Stimulated activated CD4-positive, alpha-beta T cell treated with anti-CD3 and anti-CD28 coated beads, TNF-alpha, amount 100 ng/mL, for 48 hours (primary cell): ENCODE data around the gene CD6.

Experiments
- DNase-seq, 3 donors: peaks; one replicate each; pipeline ENCODE4 v3.0.0-alpha.2; 2020; ENCODE audit warnings: low read depth in 3 of 3

The CD6 gene

DNA sequence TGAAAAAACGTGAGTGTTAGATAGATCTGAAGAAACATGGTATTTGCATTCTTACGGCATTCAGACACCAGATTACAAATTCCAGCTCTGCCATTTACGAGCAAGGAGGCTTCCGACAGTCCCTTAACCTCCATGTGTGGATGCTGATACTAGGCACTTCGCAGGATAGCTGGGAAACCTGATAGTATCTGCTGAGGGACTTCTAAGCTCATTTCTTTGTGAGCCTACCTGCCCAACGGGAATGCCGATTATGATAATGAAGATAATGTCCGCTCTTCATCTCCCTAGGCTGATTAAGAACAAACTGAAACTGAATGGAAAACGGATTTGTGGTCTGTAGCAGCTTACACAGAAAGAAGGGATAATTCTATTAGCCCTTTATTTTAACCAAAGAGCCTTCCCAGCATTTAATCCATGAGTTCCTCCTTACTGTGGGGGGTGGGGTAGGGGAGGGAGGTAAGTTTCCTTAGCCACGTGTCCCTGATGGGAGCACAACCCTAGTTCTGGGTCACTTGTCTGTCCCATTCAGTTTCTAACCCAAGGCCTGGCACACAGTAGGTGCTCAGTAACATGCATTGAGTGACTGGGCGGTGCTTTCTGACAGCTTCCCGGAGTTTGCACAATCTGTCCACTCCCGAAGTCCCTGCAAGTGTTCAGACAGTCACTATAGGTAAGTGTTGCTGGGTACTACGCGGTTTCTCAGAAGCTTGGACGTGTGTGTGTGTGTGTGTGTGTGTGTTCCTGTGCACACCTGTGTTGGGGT is 39.2 kb downstream of the CD6 start:
- DNase-seq: no peak

DNA sequence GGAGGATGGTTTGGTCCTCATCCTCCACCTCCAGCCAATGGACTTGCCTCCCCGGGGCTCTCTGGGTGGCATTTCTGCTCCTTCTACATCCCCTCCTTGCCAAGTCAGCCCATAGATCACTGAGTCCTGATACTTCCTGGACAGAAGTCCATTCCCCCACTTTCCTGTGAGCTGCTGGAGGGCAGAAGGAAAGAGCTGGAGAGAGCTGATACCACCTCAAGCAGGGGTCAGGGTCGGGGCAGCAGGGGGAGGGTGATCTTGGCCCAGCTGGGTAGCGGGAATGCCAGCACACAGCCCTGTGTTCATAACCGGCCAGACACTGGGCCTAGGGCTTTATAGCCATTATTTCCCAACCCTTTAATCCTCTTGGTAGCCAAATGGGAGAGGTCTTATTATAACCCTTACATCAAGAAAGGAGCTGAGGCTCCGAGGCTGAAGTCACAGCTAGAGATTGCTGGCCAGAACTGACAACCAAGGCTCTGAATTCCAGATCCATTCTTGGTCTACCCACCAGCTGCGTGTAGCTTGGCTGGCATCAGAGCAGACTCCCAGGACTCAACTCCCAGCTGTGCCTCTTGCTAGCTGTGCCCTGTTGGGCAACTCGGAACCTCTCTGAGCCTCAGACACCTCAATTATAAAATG is 39.9 kb downstream of the CD6 start:
- DNase-seq: no peak

DNA sequence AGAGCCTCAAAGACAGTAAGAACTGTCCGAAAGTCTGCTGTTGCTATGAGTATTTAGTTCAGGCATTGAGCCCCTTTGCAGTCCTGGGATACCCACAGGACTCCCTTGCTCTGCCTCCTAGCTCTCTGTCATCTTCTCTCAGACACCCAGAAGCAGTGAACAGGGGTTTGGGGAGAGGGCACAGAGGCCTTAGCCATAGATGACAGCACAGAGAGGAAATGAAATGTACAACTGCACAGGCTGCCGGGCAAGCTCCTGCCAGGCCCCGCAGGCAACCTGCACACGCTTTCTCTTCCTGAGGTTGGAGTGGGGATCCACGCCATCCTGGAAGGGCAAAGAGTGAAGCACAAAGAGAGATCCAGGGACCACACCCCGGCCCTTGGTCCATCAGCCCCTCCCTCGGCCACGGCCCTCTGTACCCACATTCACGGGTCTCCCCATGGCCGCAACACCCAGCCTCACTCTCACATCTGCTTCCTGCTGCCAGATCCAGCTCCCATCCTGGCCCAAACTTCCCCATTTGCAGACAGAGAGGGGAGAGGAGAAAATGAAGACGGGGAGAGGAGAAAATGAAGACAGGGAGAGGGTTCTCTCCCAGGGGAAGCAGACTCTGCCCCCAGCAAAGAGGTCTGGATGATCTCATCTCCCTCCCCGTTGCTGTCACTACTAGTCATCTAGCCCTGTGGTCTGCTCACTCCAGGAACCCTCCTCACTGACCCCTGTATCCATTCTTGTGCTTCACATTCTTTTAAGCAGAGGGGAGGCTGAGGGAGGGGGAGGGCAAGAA is 40.7 kb downstream of the CD6 start:
- no peak for DNase-seq

DNA sequence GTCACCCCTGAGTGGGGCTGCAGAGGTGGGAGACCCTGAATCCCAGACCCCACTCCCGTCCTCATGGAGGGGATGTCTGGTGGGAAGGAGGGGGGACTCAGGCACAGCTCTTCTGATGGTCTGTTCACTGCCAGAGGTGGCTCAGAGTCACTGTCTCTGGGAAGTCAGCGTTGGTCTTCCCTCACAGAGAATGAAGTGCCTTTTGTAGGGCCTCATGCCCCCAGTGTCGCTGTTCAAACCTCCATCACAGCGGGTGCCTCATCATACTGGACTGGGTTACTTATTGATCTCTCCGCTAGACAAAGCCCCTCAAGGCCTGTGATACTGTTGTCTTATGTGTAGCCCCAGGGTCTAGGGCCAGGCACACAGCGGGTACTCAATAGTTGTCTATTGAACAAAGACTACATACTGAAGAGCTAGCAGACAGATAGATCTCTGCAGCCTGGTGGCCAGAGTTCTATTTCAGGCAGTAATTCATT is 41.3 kb downstream of the CD6 start:
- DNase-seq: no peak

DNA sequence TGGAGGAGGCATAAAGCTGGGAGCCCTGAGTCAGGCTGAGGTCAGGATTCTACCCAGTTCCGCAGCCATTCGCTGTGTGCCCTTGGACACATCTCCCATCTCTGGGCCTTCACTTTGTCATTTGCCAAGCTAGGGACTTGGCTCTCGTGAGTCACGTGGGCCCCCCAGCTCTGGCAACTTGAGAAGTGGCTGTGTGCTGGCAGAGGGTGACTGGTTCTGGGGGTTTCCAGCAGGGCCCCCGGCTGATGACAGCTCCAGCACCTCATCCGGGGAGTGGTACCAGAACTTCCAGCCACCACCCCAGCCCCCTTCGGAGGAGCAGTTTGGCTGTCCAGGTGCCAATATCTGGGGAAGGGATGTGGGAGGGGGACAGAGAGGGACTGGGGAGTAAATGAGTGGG is 46.6 kb downstream of the CD6 start:
- no peak for DNase-seq

DNA sequence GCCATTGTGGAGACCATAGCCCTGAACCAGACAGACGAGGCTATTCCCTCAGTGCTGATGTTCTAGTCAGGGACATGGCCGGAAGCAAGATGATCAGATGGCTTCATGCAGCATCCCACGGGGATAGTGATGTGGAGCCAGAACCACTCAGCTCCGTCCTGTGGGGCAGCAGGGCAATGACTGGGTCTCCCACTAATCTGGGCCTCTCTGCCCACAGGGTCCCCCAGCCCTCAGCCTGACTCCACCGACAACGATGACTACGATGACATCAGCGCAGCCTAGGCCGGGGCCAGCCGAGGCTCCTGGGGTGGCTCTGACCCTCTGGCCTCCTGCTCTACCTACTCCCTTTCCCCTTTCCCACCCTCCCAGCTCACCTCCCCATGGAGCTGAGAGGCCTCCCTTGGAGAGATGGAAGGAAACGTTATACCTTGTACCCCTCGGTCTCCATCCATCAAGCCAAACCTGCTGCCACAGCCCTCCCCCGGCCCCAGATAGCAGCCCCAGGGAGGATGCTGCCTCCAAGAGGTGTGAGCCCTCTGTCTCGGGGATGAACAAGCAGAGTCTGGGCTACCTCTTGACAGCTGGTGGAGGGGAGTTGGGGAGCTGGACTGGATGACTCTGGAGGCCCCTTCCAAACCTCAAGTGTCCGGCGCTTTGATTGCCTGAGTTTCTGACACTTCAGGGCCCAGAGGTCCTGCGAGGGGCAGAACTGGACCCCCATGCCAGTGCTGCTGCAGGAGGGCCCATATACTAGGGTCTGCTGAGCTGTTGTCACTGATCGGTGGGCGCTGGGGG is 47.8 kb downstream of the CD6 start:
- DNase-seq: no peak

DNA sequence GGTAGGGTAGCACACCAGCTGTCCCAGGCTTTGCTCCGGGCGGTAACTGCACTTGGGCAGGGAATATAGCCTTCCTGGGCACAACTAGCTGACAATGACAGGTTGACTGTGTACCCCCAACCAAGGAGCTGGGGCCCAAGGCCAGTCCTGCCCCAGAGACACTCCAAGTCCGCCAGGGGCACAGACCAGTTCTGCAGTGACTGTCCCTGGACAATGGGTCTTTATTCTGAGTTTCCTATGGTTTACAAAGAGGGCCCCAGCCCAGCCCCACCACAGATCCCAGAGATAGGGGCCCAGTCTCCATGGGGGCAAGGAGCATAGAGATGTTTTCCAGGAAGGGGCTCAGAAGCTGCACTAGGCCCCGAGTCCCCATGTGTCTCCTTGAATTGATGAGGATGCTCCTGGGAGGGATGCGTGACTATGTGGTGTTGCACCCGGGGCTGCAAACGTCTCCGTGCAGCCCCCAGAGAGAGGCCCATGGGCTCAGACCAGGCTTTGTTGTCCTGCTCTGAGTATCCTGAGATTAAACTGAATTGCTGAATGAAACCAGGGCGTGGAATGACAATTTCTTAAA is 48.4 kb downstream of the CD6 start:
- DNase-seq: no peak

DNA sequence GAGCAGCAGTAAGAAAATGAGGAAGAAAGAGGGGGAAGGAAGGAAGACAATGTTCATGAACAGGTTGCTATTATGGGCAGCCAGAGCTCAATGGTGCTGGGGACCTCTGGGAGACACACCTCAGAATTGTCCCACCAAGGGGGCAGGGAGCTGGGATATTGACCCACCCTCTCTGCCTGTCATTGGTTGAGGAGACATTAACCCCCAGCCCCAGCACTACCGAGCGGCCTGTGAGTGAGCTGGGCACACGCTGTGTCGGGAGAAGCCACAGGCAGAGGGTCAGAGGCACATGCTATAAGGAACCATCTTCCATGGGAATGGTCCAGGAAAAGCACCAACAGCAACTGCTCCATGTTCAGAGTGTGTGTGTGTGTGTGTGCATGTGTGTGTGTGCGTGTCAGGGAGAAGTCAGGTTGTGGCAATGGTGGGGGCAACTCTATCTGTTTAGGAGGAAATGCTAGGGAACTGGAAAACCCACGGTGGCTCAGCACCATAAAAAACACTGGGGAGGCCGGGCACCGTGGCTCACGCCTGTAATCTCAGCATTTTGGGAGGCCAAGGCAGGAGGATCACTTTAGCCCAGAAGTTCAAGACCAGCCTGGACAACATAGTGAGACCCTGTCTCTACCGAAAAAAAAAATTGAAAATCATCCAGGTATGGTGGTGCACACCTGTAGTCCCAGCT is 49.2 kb downstream of the CD6 start:
- DNase-seq: no peak

DNA sequence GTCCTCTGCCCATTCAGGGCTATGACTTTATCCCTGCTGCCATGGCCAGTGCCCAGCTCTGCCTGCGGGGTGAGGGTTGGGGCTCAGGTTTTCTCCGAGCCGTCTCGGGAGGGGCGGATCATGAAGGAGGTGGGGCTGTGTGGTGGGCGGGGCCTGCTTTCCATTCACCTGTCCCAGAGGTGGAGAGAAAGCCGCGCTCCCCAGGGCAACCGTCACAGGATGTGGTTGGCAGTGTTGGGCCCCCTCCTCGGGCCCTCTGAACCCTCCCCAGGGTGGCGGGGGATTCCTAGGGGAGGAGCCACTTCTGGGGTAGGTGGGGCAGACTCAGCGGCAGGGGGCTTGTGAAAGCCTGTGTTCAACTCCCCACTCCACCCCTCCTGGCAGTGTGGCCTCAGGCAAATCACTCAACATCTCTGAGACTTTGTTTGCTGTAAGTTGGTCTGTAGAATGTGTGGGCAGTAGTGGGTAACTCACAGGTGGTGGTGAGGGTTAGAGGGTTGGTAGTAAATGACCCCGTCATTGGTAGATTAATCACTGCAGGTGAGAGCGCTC is 50.3 kb downstream of the CD6 start:
- peak; percentile 56 to 78 (median 74) for DNase-seq

DNA sequence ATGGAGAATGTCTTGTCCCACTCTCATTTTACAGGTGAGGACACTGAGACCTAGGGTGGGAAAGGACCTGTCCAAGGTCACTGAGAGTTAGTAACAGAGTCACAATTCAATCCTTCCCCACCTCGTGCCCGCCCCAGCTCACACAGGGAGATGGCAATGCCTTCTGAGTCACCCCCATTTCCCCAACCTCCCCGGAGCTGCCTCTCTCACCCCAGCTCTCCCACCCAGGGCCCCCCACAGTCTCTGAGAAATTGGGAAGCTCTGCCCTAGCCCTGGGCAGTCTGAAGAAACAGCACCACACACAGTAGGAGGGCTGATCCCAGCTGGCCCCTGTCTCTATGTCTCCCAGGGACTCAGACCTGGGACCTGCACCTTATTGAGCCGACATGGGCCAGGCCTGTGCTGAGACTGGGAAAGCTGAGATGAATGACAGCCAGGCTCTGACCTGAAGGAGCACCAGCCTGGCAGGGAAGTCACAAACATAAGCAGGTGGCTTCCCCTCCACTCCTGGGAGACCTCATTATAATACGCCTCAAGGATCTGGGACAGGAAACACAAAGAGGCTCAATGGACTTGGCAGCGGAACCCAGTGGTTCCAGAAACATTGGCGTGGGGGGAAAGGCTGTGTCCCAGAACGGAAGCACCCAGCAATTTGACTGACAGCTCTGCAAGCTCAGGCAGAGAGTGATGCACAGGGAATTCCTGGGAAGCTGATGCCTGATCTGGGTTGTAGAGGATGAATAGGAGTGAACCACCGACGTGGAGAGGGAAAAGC is 51.0 kb downstream of the CD6 start:
- DNase-seq: no peak

DNA sequence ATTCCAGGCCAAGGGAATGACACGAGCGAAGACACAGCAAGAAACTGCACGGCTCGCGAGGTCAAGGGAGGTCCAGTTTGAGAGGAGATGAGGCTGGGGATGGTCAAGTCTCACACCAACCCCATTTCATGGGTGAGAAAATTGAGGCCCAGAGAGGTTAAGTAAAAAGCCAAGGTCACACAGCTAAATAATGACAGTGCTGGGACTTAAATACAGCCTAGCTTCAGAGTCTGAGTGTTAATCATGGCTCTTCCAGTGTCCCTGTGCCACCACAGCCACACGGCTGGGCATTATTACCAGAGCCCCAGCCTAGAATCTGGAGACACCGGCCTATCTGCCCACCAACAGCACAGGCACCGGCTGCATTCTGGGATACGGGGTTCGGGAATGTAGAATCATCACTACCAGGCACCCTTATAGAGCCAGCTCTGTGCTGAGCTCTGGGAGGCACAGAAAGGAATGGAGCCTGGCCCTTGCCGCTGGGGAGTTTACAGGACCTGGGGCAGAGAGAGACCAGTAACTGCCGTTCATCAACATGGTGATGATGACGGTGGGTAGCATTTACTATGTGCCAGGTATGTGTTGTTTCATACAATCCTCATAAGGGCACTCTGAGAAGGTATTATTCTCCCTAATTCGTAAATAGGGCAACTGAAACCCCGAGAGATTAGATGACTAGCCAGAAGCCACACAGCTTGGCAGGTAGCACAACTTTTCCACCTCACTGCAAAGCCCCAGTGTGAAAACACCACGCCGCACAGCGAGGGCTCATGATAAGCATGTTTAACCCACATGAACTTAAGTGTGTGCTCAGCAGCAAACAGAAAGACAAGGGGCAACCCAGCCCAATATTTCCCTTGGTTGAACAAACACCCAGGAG is 51.8 kb downstream of the CD6 start:
- peak in 2 of 3 donors; percentile 55 to 76 for DNase-seq

DNA sequence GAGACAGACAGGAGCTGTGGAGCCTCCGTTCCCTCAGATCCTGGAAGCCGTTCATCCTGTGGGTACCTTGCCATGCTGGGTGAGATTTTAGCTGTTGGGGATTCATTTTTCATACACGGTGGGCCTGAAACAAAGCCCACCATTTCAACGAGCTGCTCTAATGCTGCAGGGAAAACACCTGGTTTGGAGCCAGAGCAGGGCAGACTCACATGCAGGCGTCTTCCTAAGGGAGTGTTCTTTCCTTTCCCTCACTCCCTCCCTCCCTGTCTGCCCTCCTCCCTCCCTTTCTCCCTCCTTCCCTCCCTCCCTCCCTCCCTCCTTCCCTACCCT is 52.5 kb downstream of the CD6 start:
- DNase-seq: no peak

DNA sequence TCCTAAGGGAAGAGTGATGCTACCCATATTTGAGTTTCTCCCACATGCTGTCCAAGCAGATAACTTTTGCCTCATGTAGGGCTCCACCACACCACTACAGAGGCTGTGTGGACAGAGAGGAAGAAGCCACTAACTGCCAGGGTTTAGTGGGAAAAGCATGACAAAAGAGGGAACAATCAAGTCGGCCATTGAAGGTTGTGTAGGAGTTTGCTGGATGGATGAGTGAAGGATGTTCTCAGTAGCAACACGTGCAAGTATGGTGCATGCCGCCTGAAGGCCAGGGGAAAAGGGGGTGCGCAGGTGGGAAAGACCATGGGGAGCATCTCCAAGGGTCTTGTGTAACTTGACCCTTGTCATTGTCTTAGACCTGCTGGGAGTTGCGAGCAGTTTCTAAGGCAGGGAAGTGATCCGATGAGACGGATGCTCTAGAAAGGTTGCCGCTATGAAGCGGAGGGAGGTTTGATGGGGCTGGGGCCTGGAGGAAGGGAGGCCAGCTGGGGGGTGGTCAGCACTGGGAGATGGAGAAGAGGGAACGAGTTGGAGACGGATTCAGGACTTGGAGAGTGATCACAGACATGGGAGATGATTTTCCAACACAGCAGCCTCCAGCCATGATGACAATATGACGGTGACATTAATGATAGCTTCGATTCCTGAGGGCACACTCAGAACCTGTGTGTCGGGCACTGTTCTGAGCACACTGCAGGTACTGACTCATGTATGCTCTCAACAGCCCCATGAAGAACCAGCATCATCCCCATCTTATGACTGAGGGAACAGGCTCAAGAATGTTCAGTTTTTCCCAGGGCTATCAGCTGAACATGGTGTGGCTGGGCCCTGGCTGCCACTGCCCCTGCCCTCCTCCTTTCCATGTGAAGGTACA is 53.7 kb downstream of the CD6 start:
- DNase-seq: no peak

DNA sequence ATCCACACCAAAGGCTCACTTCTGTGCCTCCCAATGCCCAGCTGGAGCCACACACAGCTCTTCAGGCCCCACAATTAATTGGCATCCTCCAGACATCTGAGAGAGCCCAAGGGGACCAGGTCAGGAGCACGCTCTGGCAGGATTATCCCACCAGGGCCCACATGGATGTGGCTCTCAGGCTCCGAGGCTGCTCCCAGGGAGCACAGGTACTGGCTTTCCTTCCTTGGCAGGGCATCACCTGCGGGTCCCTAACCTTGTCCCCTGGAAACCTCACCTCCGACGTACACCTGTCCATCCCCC is 54.3 kb downstream of the CD6 start:
- DNase-seq: no peak

DNA sequence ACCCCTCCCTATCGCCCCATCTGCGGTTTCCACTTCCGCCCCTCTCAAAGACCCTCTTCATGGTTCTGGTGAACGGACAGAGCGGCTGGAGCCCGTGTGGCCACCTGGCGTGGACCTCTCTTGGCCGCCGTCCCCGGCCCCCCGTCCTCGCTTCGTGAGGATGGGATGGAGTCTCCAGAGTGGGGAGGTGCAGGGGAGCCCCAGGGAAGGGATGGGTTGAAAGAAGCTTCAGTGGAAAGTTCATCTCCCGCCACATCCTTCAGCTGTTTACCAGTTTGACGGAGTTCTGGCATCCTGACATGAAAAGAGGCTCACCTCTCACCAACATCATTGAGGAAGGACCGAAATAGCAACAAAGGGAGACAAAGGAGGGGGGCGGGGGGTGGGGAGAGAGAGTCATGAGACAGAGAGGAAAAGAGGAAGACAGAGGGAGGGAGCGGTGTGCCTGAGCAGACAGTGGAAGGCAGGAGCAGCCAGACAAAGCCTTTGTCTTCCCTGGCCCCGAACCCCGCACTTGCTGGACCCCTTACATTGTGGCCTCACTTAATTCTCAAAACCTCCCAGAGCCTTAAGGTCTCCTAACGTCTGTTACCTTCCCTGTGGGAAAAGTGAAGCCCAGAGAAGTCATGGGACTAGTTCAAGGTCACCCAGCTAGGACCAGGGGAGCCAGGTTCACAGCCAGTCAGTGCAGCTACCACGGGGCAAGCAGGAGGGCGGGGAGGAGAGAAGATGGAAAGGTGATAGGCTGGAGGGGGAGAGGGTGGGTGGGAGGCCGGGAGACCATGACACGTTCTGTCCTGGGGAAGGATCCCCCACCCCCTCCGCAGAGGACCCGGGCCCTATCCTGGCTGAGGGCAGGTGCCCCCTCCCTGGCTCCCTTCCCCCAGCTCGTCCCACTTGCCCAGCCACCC is 54.9 kb downstream of the CD6 start:
- no peak for DNase-seq

DNA sequence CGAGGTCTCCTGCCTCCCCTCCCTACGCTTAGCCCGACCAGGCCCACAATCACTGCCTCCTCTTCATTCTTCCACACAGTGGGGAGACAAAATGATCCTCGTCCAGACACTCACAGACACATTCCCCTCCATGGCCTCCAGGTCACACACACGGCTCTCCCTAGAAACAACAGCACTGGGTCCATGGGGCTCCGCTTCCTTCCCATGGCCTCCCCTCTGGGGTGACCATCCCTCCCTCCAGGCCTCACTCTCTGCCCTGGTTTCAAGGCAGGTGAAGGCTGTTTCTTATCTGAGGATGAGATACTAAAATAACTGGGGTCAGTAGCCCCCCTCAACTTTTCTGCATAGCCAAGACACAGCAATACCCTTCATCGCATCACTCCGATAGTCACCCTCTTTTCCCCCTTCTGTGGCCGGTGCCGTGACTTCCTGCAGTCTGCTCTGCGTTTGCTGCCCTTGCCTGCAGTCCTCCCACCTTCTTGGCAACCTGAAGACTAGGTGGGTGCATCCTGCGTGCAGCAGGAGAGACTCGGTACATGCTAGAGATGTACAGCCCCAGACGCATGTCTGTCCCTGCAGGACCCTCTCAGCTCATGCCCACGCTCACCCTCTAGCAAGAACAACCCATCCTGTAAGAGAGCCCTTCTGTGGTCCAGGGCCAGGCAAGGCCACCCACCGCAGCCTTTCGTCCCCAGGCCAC is 55.8 kb downstream of the CD6 start:
- DNase-seq: no peak
